ENCODE data around the gene ANXA3. TPM values are rescaled to one million over a fixed set of nuclear protein-coding genes. Genes with fewer than 3 reads are reported as not detected.

The ANXA3 gene
- total RNA-seq, 1 donor: 50.1 TPM

DNA sequence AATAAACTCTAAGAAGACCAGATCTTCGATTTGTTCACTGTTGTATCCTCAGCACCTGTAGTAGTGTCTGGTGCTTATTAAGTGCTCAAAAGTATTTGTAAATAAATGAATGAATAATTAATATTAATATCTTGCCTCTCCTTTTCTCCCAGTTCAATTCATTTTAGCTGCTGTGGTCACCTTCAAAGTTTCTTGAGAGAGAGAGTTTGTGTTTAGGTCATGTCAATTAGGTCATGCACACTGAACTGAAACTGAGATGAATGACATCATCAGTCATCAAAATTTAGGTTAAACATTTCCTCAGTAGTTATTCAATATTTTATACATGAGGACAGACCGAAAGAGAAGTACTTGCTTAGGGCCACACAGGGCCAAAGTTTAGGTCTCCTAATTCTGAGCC is 73.5 kb downstream of the ANXA3 start:
- H3K4me3 ChIP-seq (ENCODE audit: low read depth, low read length): no peak overlapping the region
- DNase-seq (ENCODE audit: low read depth): no peak
- TF ChIP-seq, protein P1, sequence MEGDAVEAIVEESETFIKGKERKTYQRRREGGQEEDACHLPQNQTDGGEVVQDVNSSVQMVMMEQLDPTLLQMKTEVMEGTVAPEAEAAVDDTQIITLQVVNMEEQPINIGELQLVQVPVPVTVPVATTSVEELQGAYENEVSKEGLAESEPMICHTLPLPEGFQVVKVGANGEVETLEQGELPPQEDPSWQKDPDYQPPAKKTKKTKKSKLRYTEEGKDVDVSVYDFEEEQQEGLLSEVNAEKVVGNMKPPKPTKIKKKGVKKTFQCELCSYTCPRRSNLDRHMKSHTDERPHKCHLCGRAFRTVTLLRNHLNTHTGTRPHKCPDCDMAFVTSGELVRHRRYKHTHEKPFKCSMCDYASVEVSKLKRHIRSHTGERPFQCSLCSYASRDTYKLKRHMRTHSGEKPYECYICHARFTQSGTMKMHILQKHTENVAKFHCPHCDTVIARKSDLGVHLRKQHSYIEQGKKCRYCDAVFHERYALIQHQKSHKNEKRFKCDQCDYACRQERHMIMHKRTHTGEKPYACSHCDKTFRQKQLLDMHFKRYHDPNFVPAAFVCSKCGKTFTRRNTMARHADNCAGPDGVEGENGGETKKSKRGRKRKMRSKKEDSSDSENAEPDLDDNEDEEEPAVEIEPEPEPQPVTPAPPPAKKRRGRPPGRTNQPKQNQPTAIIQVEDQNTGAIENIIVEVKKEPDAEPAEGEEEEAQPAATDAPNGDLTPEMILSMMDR (IDR thresholded peaks at IDR 0.05; ENCODE audit: insufficient read depth, low read depth, low read length): no peak

DNA sequence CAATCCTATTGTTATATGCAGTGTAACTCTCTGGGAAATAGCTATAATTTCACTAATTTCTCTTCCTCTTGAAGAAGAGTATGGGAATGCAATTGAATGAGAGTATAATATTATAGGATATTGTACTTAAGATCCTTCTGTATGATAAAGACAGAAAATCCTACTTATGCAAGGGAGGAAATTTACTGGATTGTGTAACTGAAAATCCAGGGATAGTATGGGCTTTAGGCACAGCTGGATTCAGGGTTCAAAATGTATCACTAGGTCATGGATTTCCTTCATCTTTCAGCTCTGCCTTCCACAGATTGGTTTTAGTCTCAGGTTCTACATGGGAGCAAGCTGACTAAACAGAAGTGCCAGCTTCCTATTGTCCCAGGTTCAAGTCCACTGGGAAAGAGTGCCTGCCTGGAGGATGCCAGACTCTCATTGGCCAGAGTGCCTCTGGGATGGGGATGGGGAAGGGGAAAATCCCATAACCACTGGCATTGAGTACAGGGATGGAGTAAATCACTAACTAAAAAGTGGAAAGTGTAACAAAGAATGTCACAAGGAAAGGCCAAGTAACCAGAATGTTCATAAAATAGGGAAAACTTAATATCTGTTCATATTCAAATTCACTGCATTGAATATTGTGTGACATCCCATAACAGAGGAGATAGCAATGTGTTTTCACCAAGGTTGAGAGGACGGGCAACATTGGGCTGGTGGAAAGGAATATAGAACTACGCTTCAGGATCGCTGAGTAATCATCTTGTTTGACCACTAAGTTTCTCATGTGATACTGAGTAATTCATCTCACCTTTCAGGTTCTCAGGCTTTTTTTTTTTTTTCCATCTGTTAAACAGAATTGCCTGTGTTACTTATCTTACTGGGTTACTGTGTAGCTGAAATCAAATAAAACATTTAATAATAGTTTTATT is 75.7 kb downstream of the ANXA3 start:
- TF ChIP-seq, protein P1 (IDR thresholded peaks at IDR 0.05; ENCODE audit: insufficient read depth, low read depth, low read length): no peak
- H3K4me3 ChIP-seq (ENCODE audit: low read depth, low read length): no peak overlapping the region
- peak; percentile 55 for DNase-seq (ENCODE audit: low read depth)

DNA sequence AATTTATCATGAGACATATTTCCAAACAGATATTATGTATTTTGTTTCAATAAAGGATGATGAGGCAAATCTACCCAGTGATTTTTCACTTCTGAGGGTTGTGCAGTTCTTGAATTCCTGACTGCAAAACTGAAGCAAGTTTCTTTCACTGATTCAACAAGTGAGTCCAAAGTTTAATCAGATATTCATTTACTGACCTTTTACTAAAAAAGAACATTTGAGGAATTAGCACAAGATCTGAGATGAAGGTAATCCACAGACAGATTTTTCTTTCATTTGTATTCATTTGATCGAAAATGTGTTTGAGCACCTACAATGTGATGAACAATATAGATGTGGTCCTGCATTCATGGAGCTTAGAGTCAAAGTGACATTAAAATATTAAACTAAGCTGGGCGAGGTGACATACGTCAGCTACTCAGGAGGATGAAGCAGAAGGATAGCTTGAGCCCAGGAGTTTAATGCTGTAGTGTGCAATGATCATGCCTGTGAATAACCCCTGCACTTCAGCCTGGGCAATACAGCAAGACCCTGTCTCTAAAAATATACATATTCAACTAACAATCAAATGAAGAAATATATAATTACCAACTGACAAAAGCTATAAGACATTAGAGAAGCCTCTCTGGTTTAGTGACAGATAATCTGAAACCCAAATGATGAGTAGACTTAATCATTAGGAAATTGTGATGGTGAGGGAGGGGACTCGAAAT is 76.6 kb downstream of the ANXA3 start:
- no peak overlapping the region for H3K4me3 ChIP-seq (ENCODE audit: low read depth, low read length)
- DNase-seq (ENCODE audit: low read depth): no peak
- TF ChIP-seq, protein P1 (IDR thresholded peaks at IDR 0.05; ENCODE audit: insufficient read depth, low read depth, low read length): no peak

DNA sequence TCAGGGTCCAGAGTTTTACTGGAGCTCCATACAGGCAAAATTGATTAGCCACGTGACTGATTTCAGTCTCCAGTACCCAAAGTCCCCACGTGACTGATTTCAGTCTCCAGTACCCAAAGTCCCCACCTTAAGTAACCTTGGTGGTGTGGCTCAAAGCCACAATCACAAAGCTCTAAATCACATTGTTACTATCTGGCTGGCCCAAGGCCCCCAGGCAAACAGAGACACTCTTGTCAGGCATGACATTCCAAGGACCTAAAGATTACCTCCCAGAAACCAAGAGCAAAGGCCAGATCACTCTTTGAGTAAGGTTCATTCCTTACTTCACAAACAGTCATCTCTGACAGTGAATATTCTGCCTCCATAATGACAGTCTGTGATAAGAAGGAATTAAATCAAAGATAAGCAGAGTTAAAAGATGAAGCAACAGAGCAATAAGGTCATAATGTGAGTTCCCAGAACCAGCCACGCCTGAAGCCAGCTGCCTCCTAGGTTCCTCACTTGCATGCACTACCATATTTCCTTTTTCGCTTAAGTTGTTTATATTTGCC is 78.5 kb downstream of the ANXA3 start:
- peak; percentile 77 for DNase-seq (ENCODE audit: low read depth)
- TF ChIP-seq, protein P1 (IDR thresholded peaks at IDR 0.05; ENCODE audit: insufficient read depth, low read depth, low read length): no peak
- no peak overlapping the region for H3K4me3 ChIP-seq (ENCODE audit: low read depth, low read length)

DNA sequence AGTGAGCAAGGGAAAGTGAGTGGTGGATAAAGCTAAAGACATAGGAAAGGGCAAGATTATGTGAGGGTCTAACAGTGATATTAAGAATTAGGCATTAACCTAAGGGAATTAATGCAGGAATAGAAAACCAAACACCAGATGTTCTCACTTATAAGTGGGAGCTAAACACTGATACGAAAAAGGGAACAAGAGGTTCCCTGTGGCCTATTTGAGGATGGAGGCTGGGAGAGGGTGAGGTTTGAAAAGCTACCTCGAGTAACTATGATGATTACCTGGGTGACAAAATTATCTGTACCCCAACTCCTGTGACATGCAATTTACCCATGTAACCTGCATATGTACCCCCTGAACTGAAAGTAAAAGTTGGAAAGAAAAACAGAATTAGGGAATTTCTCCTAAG is 79.0 kb downstream of the ANXA3 start:
- H3K4me3 ChIP-seq (ENCODE audit: low read depth, low read length): no peak overlapping the region
- no peak for DNase-seq (ENCODE audit: low read depth)
- TF ChIP-seq, protein P1 (IDR thresholded peaks at IDR 0.05; ENCODE audit: insufficient read depth, low read depth, low read length): no peak

DNA sequence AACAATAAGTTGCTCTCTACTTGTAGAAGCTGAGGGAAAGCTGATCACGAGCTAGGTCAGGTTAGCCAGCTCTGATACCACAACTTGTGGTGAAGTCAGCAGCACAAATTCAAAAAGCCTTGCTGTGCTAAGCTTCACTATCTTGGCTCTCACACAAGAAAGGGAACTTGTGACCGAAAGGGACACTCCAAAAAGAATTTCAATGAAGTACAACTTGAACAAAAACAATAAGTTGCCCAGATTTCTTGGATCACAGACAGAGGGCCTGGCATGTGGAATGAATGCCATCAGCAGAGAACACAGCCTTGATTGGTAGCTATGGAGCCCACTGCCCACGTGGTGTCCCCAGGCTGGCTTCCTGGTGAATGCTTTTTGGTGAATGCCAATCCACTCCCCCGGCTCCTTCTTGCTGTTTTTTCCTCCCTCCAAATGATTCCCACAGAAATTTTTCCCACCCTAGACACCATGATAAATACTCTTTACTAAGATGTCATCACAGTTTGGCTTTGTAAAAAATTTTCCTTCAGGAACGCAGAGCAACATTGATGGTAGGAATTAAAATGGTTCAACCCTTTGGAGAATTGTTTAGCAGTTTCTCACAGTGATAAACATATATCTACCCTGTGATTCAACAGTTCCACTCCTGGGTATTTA is 82.6 kb downstream of the ANXA3 start:
- TF ChIP-seq, protein P1 (IDR thresholded peaks at IDR 0.05; ENCODE audit: insufficient read depth, low read depth, low read length): no peak
- no peak overlapping the region for H3K4me3 ChIP-seq (ENCODE audit: low read depth, low read length)
- DNase-seq (ENCODE audit: low read depth): no peak

Measured in fibroblast of villous mesenchyme (primary cell).